NOMO-1 treated with dmso at 0.1 percent for 144 hours (cell line): ENCODE measurements around the gene TLE7.

Experiments used
- DNase-seq: peaks from one replicate; lab custom pipeline; 2025; ENCODE audit not compliant: unreplicated experiment; lab: John Stamatoyannopoulos, UW

TLE7 gene

DNA sequence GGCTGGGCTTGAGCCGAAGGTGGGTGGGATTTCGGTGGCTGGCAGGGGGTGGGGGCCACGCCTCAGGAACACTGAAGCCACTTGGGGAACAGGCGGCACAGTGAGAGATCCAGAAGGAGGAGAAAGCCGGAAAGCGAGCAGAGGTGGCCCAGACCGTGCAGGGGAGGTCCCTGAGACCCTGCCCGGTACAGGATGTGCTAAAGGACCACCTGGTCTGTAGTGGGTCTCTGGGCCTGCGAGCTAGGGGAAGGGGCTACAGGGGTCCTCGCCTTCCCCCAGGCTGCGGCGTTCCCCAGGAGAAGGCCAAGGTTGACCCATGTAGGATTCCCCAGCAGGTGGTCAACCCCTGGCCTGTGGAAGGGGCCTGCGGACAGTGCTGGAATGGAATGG is at the start of gene TLE7:
TLE7 (minus strand) TSS at position 4 of the 390 bp plus-strand sequence. CDS start 8,730 bp downstream, outside the sequence.
- DNase-seq: no peak

- DNase-seq: no peak
These were observed 49.2 kb upstream of the TLE7 start for GRCh38 chr16:71491054-71491453.

DNA sequence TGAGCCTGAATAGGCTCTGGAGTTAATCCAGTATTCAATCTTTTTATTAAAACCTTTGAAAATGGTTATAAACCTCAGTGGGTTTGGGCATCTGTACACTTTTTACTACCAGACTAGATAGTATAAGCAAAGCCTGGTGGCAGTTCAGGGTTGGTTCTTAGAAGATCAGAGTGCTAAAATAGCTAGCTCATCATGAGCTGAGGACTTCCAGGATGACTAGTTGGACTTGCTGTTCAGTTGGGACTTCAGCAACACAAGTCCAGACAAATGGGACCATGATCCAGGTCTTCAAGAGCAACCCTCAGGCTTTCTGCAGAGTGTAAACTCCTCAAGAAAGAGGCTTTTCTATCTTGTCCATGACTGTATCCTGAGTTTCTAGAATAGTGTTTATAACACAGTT is 48.5 kb upstream of the TLE7 start:
- DNase-seq: no peak

- DNase-seq: no peak
These were observed 47.3 kb upstream of the TLE7 start, which contains the start of gene ZNF19 for GRCh38 chr16:71489122-71489521. ZNF19 (minus strand) TSS chr16:71489324; CDS start chr16:71482114, 7,210 bp downstream.

- DNase-seq: peak; percentile 80
These were observed 42.4 kb upstream of the TLE7 start for GRCh38 chr16:71484006-71484893.

DNA sequence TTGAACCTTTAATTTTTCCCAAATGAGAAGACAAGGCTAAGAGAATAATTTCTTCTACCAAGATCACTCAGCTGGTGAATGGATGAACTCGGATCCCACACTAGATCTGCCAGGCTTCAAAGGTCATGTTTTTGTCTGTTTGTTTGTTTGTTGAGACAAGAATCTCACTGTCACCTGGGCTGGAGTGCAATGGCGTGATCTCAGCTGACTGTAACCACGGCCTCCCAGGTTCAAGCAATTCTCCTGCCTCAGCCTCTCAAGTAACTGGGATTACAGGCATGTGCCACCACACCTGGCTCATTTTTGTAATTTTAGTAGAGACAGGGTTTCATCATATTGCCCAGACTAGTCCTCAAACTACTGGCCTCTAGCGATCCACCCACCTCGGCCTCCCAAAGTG is 40.7 kb upstream of the TLE7 start:
- no peak for DNase-seq

DNA sequence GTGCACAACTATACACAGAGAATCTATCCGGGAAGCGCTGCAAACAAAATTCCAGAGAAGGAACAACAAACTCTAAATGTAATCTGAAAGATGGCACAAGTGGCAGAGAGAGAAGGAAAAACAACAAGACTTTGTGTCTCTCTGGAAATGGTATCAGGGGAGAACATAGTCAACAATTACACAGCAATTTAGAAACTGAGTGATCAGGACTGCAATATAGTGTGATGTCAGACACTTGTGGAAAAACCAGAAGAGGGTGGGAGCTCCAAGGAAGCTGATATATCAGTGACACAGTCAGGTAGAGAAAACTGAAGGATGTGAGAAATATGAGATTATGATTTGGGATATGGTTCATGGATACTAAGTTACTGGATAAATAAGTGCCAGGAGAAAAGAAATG is 39.1 kb upstream of the TLE7 start:
- DNase-seq: no peak

- DNase-seq: no peak
These were observed 37.6 kb upstream of the TLE7 start for GRCh38 chr16:71479420-71479819.

DNA sequence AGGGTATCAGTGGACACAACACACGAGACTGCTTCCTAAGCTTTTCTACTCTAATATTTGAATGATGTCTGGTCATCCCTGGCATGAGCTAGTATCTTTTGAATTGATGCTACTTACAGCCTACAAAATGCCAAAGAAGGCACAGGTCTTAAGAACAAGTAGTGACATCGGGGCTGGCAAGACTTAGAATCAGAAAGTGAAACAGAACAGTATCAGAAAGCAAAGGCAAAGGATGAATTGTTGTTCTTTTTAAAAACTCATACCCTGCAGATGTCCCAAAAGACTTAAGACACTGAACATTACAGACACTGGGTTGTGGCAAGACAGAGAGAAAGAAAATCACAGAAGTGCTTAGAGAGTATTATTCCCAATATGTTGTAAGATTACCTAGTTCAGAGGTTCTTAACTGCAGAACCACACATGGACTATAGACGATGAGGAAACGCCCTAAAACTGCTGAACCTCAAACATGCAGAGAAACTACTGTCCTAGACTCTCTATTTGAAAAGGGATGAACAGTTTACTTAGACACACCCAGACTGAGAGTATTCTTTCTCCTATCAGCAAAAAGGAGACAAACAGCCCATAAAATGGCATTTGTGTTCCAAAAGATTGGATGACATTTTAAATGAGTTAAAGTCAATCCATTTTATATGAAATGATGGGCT is 34.7 kb upstream of the TLE7 start:
- DNase-seq: no peak

- DNase-seq: no peak
These were observed 33.0 kb upstream of the TLE7 start for GRCh38 chr16:71474864-71475263.

DNA sequence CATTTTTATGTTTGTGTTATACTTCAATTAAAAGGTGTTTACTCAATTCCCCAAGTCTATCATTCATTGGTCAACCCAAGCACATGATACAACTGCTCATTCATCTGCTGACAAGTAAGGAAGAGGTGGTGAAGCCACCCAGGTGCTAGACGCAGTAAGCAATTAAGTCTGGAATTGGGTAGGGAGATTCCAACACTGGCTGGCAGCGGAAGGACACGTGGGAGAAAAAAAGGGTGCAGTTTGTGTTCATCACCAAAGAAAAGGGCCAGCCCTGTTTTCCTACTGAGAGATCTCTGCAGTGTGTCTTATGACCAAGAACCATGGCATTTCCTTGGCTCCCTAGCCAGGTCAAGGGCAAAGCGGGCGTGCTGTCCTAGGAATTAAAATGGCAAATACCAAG is 32.0 kb upstream of the TLE7 start:
- no peak for DNase-seq

- DNase-seq: no peak
These were observed 31.1 kb upstream of the TLE7 start for GRCh38 chr16:71472931-71473330.

- no peak for DNase-seq
These were observed 30.2 kb upstream of the TLE7 start for GRCh38 chr16:71472051-71472450.

DNA sequence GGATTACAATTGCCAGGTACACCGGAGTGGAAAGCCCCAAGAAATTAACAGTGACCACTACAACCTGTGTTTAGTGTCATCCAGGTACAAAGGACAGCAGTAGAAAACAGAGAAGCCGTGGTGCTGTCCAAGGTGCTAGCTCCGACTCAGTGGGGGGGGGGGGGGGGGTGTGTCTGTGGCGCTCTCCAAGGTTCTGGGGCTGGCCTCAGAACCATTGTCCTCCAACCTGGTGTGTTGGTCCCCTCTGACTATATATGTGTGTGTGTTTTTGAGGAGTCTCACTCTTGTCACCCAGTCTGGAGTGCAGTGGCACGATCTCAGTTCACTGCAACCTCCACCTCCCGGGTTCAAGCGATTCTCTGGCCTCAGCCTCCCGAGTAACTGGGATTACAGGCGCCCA is 26.0 kb upstream of the TLE7 start:
- DNase-seq: peak; percentile 5

DNA sequence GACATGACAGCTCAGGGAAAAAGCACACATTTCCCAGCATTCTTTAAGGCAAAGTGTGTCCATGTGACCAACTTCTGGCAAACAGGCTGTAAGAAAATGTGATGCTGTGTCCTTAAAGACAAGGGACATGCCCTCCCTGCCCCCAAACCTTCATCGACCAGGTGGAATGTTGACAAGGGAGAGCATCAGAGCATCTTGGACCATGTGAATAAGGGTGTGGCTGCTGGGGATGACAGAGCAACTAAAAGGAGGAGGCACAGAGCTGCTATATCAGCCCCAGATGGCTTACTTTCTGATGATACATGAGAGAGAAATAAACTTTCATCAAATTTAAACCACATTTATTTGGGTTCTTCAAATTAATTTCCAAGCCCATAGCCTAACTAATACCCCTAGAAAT is 22.4 kb upstream of the TLE7 start:
- no peak for DNase-seq

DNA sequence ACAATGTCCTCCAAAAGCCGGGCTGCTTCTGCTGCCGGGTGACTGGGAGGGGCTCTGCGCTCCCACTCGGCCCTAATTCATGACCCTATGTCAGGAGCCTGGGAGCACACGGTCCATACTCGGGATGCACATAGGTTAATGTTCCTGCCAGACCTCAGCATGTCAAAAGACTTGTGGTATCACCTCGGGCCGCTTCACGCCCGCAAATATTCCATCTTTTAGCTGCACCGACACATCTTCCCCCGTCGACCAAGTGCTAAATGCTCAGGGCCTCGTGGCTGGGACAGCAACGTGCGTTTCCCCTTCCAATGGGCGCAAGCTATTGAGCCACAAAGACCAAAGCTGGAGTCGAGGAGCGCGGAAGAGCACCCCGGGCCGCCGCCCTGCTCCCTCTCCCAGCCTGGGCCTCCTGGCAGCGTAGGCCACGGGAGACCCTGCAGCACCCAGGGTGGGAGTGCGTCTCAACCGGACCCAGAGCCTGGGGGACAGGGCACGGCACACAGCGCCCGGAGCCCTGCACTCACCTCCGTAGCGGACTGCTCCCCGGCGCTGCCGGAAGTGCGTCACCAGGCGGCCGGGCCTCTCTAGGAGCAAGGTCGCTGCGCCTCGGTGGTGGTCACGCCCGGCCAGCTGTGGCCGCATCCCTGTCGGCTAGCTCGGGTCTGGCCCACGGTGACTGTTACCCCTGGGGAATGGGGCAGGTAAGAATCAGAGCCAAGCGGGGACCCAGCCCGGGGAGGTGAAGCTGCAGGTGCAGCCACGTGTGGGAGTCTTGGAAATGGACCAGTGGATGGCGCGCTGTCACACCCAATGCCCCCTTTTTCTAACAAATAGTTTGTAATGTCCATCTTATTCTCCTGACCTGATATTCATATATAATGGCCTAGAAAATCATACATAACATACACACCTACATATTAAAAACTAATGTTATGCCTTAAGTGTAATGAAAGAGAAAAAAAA is 20.1 kb upstream of the TLE7 start, which contains the start of gene ZNF23:
ZNF23 (minus strand) TSS at position 562 of the 963 bp plus-strand sequence. CDS start 5,451 bp downstream, outside the sequence.
- peak; percentile 34 for DNase-seq

DNA sequence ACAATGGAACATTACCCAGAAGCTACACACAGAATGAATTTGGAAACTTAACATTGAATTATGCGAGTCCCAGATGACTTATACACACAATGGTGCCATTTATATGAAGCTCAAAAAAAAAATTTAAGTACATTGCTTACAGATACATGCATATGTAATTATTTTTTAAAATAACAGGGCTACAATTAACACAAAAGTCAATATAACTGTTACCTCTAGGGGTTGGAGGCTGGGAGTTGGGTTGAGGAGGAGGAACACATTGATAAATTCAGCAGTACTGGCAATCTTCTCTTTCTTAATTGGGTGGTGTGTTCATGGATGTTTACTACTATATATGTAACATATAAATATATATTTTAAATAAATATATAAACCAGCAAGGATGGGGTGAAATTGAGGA is 19.1 kb upstream of the TLE7 start:
- DNase-seq: no peak

- no peak for DNase-seq
These were observed 18.4 kb upstream of the TLE7 start for GRCh38 chr16:71460236-71460635.

- DNase-seq: no peak
These were observed 17.7 kb upstream of the TLE7 start for GRCh38 chr16:71459510-71459909.

GRCh38 chr16:71456801-71457200 is 14.9 kb upstream of the TLE7 start:
- DNase-seq: no peak

DNA sequence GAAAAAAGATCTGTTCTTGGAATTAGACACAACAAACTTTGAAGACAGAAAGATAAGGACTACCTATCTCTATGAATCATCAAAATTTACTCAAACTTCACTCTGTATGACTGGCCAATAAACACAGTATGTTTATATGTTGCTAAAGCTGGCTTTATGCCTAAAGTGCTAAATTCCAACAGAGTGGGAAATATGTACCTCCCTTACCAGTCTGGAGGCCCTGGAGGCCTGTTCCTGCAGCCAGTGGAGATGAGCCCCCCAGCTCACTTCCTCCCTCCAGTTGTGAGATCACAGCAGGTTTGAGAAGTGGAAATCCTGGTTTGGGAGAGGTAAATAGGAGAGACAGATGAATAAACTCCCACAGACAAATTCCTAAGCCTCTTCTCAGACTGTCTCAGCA is 11.2 kb upstream of the TLE7 start:
- no peak for DNase-seq
